GM12874 (cell line): ENCODE data around the gene PFKM.

Source experiments
- CTCF ChIP-seq: IDR thresholded peaks from 2 replicates; pipeline ENCODE4 v1.5.1; 2011; ENCODE audit warnings: low read depth, mild to moderate bottlenecking, control low read depth, low read length, moderate library complexity; ENCODE audit not compliant: insufficient read depth

The PFKM gene

GRCh38 chr12:48078901-48079300 is 40.3 kb upstream of the PFKM start:
- no peak for TF ChIP-seq CTCF

DNA sequence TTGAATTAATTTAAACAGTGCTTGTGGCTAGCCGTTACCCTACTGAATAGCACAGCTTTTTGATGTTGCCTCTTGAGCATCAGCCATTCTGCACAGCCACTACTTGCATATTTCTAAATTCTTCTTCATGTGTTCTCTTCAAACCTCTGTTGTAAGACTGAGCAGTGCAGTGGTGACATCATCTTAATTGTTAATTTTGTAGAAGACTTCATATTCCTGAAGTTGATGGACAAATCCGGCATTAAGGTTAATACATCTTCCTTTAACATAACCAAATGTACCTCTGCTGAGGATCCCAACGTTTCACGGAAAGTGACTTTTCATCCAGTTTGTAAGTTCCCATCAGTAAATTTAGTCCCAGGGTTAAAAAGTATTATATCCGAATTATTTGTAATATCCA is 38.9 kb upstream of the PFKM start:
- TF ChIP-seq CTCF = no peak

DNA sequence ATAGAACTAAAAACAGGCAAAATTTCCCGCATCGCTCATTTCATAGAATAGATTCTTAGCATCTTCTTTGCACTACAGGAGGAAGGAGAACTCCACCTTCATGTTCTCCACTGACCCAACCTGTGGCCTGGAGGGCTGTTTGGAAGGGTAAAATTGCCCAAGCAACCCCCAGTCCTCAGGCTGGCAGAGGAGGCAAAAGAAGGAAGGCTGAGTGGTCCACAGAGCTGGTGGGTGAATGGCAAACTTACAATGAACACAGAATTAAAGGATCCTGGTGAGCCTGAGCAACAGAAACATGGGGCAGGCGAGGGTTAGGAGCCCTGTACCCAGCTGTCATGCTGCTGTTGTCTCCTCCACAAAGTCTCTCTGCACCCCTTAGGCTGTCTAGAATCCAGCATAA is 38.3 kb upstream of the PFKM start:
- TF ChIP-seq CTCF = no peak

DNA sequence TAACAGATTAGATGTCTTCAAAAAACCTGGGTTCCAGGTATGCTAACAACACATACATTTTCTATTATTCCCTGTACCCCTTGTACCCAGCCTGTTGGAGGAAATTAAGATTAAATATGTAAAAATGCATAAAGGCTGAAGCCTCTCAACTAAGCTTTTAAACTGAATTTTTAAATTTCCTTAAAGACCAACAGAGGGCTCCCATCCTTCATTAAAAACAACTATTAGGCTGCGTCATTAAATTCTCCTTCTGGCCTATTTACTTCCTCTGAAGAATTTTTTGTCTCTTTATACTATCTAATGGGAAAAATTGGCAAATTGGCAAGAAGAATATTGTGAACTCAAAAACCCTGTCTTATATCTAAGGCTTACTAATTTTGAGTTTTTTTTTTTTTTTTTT is 35.1 kb upstream of the PFKM start:
- TF ChIP-seq CTCF = no peak

DNA sequence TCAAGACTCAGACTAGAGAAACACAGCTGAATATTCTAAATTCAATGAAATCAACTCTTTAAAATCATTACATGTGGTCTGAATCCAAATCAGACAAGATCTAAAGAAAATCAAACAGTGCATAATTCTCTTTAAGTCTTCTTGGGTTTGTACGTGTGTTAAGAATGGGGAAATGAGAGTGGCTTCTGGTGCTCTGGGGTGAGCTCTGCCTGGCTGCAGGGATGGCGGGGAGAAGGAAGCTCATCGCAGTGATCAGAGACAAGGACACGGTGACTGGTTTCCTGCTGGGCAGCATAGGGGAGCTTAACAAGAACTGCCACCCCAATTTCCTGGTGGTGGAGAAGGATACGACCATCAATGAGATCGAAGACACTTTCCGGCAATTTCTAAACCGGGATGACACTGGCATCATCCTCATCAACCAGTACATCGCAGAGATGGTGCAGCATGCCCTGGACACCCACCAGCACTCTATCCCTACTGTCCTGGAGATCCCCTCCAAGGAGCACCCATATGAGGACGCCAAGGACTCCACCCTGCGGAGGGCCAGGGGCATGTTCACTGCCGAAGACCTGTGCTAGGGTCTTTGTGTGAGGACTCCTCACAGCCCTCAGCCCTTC is 34.2 kb upstream of the PFKM start:
- TF ChIP-seq CTCF = no peak

DNA sequence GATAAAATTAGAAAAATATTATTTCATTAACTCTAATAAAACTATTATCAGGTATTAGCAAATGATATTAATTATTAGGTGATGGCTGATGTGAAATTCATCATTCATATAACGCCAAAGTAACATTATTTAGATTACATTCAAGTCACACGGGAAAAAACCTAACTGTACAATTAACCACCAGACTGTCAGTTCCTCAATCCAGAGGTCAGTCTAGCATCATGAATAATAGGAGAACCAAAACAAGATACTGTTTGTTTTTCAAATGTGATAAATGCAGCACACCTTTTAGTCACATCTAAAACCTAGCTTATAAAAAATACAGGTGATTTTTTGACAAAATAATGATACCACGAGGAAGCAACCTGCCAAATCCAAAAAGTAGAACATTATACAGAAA is 32.8 kb upstream of the PFKM start:
- TF ChIP-seq CTCF = no peak

DNA sequence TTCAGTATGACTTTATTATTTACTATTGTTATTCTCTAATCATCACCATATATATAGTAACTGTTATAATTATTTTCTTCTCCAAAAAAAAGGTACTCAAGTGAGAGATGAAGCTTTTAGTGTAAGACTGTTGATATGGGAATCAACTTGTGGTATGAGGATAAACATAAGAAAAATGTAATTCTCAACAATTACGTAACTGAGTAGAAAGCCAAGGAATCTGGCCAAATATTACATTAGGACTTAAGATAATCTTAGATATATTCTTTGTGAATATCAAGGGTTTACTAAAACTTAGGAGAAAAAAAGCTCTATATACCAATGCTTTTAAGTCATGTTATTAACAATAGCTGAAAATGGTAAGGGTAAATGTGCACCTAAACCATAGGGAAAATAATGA is 26.6 kb upstream of the PFKM start:
- no peak for TF ChIP-seq CTCF

GRCh38 chr12:48104531-48104930 is 14.6 kb upstream of the PFKM start:
- TF ChIP-seq CTCF = no peak
